ENCODE data around the gene MMRN2.
A peak's percentile ranks its signal among the peaks of the same experiment; 100 is the strongest.
"Not testable (repeated sequence)": the region's sequence is repeated elsewhere in the genome, so short reads cannot be mapped to it uniquely, and the experiment has no call there.

MMRN2 gene

DNA sequence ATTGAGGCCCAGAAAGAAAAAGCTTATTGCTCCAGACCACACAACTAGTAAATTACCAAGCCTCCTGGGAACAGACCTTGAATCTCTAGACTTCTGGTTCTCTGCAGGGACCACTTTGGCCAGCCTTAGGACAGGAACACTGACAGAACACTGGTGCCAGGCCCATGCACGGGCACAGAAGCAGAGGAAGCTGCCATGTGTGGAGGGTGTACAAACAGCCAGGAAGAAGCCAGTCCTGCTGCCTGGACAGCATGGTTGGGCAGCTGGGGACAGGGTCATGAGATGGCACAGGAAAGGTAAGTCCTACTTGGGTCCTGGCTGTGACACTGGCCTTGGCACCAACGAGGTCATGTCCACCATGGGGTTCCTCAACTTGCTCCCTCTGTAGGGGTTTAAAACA lies 19.2 kb downstream of the MMRN2 start:
- no peak for DNase-seq

DNA sequence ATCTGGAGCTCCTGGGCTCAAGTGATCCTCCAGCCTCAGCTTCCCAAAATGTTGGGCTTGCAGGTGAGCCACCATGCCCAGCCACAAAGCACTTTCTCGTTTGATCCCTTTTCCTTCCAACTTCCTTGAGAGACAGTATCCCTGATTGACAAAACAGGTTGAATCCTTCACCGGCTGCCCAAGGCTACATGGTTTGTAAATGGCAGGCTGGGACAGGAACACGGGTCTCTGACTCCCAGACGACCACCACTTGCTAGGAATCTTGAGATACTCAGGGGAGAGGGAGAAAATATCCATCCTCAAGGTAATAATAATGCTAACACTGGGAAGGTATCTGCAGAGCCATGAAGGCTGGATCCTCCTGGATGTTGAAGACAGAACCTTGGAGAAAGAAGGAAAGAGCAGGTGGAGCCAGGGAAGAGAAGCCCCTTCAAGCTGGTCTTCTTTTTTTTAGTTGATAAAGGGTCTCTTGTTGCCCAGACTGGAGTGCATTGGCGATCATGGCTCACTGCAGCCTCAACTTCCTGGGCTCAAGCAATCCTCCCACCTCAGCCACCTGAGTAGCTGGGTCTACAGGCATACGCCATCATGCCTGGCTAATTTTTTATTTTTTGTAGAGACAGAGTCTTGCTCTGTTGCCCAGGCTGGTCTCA lies 19.8 kb downstream of the MMRN2 start:
- no peak for DNase-seq

DNA sequence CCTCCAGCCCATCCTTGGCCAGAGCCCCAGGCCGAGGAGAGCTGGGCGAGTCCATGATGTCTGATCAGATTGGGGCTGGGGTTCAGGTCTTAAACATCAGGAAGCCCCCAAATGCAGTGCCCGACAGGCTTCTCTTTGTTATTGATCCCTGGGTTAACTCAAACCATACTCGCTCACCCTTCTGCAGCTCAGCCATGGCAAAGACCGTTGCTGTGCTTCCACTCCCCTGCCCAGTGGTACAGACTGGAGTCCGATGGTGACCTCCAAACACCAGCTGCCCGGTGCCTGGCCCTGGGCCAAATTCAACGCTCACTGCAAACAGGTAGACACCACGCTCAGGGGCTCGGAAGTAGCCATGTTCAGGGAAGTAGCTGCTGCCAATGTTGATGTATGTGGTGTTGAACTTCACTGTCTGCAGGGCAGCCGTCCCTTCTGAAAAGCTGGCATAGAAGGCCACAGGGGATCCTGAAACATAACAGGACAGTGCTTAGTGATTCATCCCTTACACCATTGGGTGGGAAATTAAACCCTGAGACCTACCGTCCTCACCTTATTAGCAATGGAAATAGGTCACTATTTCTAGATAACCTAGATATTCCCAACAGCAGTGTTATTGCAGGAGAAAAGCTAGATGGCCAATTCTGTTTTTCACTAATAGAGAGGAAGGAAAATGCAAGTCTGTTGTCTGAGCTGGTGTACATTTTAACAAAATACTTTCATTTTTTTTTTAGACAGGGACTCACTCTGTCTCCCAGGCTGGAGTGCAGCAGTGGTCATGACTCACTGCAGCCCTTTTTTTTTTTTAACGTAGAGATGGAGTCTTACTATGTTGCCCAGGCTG lies 20.5 kb downstream of the MMRN2 start:
- DNase-seq = no peak

DNA sequence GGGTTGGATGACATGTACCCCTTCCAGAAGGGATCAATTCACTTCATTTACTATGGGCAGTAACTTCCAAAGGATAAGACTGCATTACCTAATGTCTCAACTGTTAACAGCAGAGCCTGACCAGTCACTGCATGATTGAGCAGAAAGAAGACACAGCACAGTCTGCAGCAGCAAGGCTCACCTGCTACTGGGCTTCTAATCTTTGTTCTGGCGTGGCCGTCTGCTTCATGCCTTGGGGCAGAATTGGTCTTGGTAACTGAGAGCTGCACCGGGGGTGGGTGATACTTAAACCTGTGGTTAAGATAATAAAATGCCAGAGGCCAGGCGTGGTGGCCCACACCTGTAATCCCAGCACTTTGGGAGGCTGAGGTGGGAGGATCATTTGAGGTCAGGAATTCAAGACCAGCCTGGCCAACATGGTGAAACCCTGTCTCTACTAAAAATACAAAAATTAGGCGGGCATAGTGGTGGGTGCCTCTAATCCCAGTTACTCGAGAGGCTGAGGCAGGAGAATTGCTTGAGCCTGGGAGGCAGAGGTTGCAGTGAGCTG lies 23.2 kb downstream of the MMRN2 start:
- DNase-seq = not testable (repeated sequence)

DNA sequence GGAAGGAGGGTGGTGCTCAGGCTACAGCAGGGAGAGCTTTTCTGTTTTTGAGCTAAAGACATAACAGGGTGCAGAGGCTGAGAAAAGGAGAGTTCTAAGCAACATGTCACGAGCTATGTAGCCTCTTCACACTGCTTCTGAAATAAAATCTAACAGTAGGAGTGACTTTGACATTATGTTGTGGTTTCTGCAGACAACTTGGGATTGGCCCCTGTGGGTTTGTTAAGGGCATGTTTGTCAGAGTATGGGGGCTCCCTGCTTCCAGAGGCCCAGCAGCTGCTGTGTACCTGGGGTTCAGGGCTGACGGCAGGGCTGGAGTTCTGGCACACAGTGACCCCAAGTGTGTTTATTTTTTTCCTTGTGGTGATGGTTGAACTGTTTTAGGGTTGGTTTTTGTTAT lies 24.7 kb downstream of the MMRN2 start:
- DNase-seq = no peak

DNA sequence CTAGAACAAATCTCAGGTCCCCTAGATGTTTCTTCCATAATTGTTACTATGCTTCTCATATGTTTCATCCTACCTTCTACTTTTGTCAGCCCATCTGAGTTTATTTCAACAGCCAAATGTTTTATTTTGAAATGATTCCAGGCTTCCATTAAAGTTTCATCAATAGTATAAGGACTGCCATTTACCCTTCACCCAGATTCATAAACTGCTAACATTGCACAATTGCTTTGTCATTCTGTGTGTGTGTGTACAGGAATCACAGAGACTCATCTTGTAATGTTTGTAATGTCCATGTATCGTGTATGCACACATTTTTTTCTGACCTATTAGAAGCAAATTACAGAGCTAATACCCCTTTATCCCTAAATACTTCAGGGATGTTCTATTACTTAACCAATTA lies 25.5 kb downstream of the MMRN2 start:
- DNase-seq = no peak

DNA sequence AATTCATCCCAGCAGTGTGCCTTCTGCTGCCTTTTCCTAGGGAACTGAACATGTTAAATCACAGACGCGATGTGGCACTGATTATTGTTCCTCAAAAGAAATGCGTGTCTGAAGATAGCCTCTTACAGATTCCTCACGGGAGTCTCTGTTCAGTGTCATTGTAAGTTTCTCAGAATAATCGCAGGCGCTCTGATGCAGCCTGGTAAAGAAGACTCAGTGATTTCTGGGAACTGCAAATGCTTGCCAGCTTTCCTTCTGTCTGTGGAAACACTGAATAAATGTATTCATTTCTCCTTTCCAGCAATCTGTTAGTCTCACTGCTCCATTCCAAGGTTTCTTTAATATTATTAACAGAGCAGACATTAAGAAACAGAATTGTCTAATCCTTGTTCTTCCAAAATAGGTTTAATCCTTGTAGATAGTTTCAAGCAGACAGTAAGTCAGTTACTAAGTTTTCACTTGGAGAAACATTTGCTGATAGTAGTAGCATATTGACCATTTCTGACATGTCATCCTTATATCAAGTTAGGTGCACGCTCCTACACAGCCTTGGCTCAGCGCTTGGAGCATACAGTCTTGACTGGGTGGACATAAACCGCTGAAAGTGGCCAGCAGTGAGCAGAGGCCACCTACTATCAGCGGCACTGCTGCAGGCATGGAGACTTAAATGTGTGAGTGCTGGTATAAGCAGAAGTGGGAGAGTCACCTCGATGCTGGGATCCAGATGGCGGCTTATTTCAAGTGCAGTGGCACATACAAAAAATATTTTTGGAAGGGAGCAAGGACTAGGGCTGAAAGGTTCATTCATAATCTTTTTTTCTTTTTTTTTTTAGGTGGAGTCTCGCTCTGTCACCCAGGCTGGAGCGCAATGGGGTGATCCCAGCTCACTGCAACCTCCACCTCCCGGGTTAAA lies 27.7 kb downstream of the MMRN2 start:
- DNase-seq = no peak

DNA sequence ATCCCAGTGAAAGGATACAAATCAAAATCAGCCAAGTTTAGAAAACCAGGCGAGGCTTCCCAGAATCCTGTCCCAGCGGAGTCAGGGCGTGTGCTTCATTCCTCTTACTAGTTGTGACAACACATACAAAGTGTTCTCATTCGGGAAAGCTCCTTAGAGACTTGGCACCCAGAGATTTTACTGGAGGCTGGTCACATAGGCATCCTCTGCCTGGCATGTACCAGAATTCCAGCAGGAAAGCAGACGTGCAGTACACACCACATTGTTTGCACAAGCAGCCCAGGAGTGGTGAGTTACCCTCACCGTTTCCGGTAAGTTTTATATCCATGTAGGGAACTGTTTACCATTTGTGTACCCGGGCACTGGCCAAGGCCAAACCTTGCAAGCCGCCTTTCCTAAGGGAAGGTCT lies 34.9 kb downstream of the MMRN2 start:
- no peak for DNase-seq

DNA sequence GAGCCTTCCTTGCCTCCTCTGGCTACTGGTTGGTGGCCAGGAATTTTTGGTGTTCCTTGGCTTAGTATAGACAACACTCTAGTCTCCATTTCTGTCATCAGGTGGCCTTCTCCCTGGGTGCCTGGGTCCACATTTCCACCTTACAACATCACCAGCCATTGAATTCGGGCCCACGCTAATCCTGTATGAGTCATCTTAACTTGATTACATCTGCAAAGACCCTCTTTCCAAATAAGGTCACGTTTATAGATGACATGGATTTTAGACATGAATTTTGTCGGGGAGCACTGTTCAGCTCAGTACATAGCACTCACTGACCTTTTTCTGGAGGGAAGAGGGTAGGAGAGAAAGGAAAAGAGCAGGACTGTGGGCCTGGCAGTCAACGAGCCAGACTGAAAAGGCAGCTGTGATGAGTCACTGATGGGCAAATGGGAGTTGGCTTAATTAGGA lies 39.4 kb downstream of the MMRN2 start:
- DNase-seq = no peak

DNA sequence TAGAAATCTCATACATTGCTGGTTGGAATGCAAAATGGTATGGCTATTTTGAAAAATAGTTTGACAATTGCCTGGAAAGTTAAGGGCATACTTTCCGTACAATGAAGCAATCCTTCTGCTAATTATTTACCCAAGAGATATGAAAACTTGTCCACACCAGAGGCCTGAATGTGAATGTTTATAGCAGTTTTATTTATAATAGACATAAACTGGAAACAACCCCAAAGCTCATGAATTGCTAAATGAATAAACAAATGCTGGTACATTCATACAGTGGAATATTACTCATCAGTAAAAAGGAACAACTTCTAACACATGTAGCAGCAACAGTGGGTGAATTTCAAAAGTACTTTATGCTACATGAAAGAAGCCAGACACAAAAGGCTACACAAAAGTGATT lies 42.7 kb downstream of the MMRN2 start:
- no peak for DNase-seq

DNA sequence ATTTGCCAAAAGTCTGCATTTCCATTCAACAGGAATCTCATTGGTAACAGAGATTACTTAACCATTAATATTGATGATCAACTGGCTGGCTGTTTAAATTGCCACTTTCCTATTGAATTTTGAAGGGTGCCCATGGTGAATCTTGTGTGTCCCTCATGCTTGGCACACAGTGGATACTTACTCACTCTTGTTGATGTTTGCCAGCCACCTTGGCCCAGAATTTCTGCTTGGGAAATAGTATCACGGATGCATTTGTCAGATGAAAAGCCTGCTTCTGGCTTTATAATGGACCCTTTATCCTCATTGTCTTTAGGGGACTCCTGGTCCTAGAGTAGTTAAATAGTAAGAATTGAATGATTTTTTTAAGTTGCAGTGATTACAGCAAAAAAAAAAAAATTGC lies 52.0 kb downstream of the MMRN2 start:
- DNase-seq = no peak

DNA sequence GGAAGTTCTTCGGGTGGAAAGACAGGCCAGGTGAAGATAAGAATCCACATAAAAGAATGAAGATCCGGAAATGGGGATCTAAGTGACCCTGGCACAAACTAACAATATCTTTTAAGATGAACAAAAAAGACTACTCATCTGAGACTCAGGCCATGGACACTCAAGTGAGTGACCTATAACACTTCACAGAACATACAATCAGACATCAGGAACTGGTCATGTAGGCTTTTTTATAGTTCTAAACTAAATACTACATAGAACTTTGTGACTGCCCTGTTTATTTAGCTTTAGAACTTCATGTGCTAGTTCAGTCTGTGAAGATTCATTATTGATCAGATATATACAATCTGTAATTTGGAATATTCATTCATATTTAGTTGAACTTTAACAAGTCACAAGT lies 52.8 kb downstream of the MMRN2 start:
- no peak for DNase-seq

DNA sequence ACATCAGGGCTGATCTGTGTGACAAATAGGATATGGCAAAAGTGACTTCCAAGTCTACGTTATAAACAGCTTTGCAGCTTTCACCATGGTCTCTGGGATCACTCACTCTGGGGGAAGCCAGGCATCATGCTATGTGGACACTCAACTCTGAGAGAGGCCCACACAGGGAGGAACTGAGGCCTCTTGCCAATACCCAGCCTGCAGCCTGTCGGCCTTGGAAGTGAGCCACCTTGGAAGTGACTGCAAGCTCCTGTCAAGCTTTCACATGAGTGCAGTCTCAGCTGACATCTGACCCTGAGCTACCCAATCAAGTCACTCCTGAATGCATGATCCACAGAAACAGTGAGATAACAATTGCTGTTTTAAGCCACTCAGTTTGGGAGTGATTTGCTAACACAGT lies 56.5 kb downstream of the MMRN2 start:
- no peak for DNase-seq

DNA sequence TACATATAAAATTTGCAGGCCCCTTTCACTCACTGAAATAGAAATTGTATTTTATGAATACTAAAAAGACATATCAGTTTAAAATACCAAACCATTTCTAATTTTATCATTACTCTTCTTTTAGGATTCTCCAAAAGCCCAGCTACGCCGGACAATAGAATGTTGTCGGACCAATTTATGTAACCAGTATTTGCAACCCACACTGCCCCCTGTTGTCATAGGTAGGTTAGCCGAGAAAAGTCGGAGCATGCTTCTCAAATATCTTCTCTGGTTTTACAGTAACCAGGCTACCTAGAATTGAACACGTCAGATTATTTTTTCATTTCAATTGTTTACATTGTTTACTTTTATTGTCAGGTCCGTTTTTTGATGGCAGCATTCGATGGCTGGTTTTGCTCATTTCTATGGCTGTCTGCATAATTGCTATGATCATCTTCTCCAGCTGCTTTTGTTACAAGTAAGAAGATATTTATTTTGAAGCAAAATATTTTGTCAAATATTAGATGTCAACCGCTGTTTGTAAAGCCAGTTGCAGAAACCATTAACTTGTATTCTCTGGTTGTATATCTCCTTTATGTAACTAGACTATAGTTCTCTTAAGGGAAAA lies 57.6 kb downstream of the MMRN2 start:
- peak; percentile 30 to 42 for DNase-seq

DNA sequence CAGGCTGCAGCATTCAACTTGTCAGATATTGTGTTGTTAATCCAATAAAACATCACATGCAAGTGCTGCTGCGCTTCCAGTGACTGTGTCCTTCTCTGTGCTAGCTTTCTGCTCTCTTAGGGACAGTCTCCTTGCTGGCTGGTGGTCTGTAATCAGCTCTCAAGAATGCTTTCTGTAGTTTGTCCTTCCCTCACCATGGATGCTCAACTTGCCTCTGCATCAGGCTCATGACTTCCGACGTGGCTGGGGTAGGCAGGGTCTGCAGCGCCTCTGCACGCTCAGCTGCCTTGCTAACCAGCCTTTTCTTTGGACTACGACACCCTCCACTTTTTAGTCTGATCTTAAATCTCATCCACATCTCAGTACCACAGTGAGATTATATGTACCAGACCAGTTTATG lies 58.3 kb downstream of the MMRN2 start:
- DNase-seq = no peak

DNA sequence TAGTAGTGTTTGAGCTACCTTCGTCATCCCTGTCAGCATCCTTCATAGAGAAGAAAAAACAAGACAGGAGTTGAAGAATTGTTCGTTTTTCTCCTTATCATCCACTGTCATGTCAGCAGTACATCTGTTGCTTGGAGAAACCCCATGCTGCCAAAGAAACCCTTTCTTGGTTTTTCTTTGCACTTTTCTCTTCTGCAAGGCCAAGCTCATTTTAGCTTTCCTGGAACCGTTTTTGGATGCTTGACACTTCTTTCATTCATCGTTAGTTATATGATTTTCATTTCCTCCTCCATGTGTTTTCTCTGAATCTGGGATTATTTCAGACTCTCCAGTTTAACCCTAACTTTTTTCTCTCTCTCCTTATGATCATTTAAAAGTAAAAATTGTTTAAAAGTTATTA lies 58.9 kb downstream of the MMRN2 start:
- DNase-seq = no peak

DNA sequence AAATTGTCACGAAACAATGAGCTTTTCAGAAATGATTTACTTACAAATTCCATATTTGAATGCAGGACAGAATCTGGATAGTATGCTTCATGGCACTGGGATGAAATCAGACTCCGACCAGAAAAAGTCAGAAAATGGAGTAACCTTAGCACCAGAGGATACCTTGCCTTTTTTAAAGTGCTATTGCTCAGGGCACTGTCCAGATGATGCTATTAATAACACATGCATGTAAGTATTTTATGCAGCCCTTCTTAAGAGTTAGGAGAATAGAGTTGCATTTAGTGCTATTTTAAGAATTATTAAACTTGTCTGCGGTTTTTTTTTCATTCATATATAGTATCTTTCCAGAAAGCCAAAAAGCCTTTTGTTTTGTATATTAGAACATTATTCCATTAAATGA lies 67.4 kb downstream of the MMRN2 start:
- no peak for DNase-seq

DNA sequence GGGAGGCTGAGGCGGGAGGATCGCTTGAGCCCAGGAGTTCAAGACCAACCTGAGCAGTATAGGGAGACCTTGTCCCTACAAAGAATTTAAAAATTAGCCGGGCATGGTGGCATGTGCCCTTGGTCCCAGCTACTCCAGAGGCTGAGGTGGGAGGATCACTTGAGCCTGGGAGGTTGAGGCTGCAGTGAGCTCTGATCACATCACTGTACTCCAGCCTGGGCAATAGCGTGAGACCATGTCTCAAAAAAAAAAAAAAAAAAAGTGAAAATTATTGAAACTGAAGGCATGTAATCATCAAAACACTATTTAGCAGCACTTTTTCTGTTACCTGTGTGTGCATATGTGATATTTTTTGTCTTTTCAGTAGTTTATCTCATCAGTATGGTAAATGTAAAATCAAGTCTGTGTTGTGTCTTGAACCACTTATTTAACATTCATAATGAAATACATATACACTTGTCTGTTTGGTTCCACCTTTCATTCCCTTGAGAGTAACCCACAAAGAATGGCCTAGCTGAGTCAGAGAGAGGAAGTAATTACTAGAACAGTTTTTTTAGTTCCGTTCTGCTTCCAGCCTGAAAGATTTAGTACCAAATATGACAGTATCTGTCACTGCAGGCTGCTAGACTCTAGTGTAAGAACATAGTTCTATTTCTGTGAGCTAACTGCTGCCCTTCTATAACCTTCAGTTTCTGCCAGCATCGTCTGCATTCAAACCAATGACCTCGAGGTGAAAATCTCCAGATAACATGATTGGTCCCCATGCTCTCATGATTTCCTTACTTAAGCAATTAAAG lies 68.6 kb downstream of the MMRN2 start:
- no peak for DNase-seq
